Measurements from ENCODE around the gene PSMB10.

PSMB10 gene

GRCh38 chr16:67892899-67893742 is 43.5 kb downstream of the PSMB10 start, which contains the start of gene PSKH1:
TSS of gene PSKH1 (plus strand) at chr16:67893254. CDS start at chr16:67908750, 15,496 bp downstream.
- peak; percentile 83 to 89 for DNase-seq (ENCODE audit: low read depth in 2 of 2)

GRCh38 chr16:67892375-67892774 is 44.3 kb downstream of the PSMB10 start:
- DNase-seq (ENCODE audit: low read depth in 2 of 2), result no peak

- DNase-seq (ENCODE audit: low read depth in 2 of 2), result no peak
These were observed 48.3 kb downstream of the PSMB10 start for GRCh38 chr16:67888331-67888730.

GRCh38 chr16:67886387-67886786 is 50.3 kb downstream of the PSMB10 start:
- no peak for DNase-seq (ENCODE audit: low read depth in 2 of 2)

GRCh38 chr16:67885976-67886375 is 50.7 kb downstream of the PSMB10 start:
- DNase-seq (ENCODE audit: low read depth in 2 of 2), result no peak

- DNase-seq (ENCODE audit: low read depth in 2 of 2), result no peak
These were observed 51.1 kb downstream of the PSMB10 start for GRCh38 chr16:67885545-67885944.

- DNase-seq (ENCODE audit: low read depth in 2 of 2), result no peak
These were observed 52.0 kb downstream of the PSMB10 start, which contains the start of gene NRN1L for GRCh38 chr16:67884684-67885083. TSS of gene NRN1L (plus strand) at chr16:67884885. CDS start at chr16:67884904, 19 bp downstream.
